Measurements from ENCODE around the gene LNPK.
A peak's percentile ranks its signal among the peaks of the same experiment; 100 is the strongest.

Gene LNPK

DNA sequence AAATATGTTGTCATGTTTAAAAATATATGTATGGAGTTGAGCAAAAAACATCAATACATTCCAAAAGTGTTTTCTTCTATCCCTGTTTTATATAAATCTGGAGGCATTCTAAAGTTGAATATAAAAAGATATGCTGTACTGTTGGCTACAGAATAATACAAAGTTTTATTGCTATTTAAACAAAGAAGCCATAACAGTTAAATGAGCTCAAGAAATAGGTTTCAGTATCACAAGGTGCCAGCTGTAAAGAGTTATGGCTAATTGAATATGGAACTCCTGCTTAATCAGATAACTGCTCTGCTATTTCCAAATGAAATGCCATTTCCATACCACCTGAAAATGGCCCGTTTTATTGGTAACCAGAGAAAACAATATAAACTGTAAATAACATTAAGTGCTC, 55.0 kb downstream of the LNPK start:
- peaks cover 43% of the 10 kb centered on the region for H3K36me3 Mint-ChIP-seq (ENCODE audit: low read depth)
- H3K9me3 Mint-ChIP-seq, result peaks cover 12% of the 10 kb centered on the region
- peaks cover 7% of the 10 kb centered on the region for H3K4me1 Mint-ChIP-seq
- H3K27ac Mint-ChIP-seq, result no peak overlapping the region
- DNase-seq, result no peak
- no peak overlapping the region for H3K4me3 Mint-ChIP-seq
- TF ChIP-seq, protein P1, sequence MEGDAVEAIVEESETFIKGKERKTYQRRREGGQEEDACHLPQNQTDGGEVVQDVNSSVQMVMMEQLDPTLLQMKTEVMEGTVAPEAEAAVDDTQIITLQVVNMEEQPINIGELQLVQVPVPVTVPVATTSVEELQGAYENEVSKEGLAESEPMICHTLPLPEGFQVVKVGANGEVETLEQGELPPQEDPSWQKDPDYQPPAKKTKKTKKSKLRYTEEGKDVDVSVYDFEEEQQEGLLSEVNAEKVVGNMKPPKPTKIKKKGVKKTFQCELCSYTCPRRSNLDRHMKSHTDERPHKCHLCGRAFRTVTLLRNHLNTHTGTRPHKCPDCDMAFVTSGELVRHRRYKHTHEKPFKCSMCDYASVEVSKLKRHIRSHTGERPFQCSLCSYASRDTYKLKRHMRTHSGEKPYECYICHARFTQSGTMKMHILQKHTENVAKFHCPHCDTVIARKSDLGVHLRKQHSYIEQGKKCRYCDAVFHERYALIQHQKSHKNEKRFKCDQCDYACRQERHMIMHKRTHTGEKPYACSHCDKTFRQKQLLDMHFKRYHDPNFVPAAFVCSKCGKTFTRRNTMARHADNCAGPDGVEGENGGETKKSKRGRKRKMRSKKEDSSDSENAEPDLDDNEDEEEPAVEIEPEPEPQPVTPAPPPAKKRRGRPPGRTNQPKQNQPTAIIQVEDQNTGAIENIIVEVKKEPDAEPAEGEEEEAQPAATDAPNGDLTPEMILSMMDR (IDR thresholded peaks at IDR 0.05), result no peak
- H3K27me3 Mint-ChIP-seq (ENCODE audit: low read depth, poor library complexity), result no peaks in the 10 kb centered on the region

DNA sequence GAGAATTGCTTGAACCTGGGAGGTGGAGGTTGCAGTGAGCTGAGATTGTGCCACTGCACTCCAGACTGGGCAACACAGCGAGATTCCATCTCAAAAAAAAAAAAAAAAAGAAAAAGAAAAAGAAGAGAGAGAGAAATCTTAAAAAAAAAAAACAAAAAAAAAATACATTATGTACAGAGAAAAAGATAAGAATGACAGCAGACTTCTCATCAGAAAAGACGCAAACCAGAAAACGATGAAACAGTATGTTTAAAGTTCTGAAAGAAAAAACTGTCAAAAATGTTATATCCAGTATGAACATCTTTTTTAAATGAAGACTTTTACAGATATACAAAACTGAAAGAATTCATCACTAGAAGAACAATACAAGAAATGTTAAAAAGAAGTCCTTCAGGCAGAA, 60.4 kb downstream of the LNPK start:
- Mint-ChIP-seq H3K27me3 (ENCODE audit: low read depth, poor library complexity) (no peaks in the 10 kb centered on the region), H3K36me3 (ENCODE audit: low read depth) (peaks cover 53% of the 10 kb centered on the region), H3K4me1 (no peaks in the 10 kb centered on the region), H3K27ac (no peak overlapping the region), H3K4me3 (no peak overlapping the region), H3K9me3 (peaks cover 26% of the 10 kb centered on the region)
- no peak for DNase-seq
- TF ChIP-seq, protein P1 (IDR thresholded peaks at IDR 0.05), result no peak

DNA sequence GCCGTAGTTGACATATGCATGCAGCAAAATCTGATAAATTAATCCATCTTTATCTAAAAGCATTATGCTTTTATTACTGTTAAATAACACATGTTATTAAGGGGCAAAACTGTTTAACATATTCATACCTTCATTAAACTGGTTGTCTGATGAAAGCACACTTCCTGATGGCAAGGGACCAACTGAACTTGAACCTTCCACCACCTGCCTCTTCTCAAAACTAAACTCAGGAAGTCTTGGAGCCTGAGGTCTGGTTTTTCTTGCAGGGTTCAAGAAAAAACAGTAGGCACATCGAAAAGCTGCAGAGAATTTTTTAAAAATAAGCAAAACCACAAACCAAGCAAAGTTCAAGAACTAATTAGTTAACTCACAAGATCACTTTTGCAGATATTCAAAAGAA, 64.9 kb downstream of the LNPK start:
- Mint-ChIP-seq H3K27me3 (ENCODE audit: low read depth, poor library complexity) (no peaks in the 10 kb centered on the region), H3K36me3 (ENCODE audit: low read depth) (peaks cover 63% of the 10 kb centered on the region), H3K27ac (no peak overlapping the region), H3K4me3 (no peak overlapping the region), H3K9me3 (peaks cover 15% of the 10 kb centered on the region), H3K4me1 (no peaks in the 10 kb centered on the region)
- TF ChIP-seq, protein P1 (IDR thresholded peaks at IDR 0.05), result no peak
- DNase-seq, result no peak

DNA sequence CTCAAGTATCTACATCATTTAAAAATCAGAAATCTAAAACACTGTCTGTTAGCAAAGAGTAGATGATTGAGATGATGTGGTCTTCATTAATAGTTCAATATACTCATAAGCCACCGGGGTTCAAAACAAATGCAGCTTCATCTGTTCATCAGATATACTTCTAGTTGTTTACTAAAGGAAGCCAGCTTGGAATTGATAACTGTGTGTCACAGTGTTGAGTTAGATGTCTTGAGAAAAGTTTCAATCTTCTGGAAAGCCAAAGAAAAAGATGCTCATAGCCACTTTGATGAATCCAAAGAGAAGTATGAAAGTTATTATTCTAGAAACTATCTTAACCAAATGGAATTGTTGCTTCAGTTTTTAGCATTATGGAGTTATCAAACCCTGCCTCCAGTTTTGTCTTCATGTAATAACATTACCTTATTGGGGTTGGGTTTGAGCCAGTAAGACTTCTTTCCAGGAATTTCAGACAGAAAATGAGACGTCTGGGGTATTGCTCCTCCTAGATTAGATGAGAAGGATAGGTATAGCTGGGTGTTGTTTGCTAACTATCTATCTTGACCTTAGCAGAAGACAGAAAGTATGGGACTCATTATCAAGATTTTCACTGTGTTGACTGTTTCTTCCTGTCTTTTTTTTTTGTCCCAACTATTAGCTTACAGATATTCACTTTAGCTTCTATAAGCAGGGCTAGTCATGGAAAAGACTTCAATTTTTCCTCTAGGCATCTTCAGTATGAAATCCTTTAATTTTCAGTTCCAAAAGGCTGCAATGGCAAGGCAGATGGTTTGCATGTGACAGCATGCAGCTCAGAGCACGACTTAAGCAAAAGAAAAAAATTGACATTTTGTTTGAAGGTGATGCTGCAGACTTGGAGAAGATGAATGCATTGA, 66.5 kb downstream of the LNPK start:
- TF ChIP-seq, protein P1 (IDR thresholded peaks at IDR 0.05), result no peak
- DNase-seq, result no peak
- no peaks in the 10 kb centered on the region for H3K9me3 Mint-ChIP-seq
- peak overlapping the region; percentile 18 for H3K27ac Mint-ChIP-seq
- H3K4me3 Mint-ChIP-seq, result no peak overlapping the region
- peaks cover 7% of the 10 kb centered on the region for H3K4me1 Mint-ChIP-seq
- H3K27me3 Mint-ChIP-seq (ENCODE audit: low read depth, poor library complexity), result no peaks in the 10 kb centered on the region
- peaks cover 46% of the 10 kb centered on the region for H3K36me3 Mint-ChIP-seq (ENCODE audit: low read depth)

DNA sequence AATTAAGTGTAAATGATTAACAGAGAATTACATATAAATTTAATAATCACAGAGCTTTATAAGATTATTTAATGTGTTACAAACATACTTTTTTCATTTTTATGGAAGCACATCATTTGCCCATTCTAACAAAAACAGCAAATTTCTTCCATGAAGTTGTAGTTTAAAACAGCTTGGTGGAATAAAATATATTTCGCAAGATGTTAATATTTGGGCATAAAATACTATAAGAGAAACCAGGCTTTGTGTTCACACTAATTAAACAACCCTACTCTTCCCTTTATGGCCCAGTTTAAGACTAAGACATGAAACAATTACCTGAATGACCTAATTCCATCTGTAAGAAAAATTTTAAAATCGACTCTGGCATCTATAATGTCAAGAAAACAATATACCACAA, 69.4 kb downstream of the LNPK start:
- Mint-ChIP-seq H3K4me3 (no peak overlapping the region), H3K27me3 (ENCODE audit: low read depth, poor library complexity) (no peaks in the 10 kb centered on the region), H3K27ac (no peak overlapping the region), H3K4me1 (peaks cover 7% of the 10 kb centered on the region), H3K36me3 (ENCODE audit: low read depth) (peaks cover 40% of the 10 kb centered on the region), H3K9me3 (no peaks in the 10 kb centered on the region)
- DNase-seq, result no peak
- TF ChIP-seq, protein P1 (IDR thresholded peaks at IDR 0.05), result no peak

DNA sequence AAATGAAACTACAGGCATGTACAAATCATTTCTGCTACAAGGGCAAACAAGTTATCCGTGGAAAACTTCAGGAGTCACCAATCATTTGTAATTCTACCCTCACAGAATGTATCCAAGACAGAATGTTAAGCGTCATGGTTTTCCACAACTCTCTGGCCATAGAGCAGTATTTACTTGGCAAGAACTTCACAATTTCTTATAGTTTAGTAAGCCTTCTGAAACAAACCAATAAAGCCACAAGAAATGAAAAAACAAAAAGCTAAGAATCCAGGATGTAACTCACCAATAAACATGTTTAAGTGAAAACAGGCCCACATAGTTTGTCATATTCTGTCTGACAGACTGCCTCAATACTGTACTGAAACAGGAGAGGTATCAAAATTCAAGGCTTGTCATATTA, 70.3 kb downstream of the LNPK start:
- no peak overlapping the region for H3K4me3 Mint-ChIP-seq
- TF ChIP-seq, protein P1 (IDR thresholded peaks at IDR 0.05), result no peak
- no peaks in the 10 kb centered on the region for H3K27me3 Mint-ChIP-seq (ENCODE audit: low read depth, poor library complexity)

More for the DNA sequence above, 70.3 kb downstream of the LNPK start:
- Mint-ChIP-seq H3K36me3 (ENCODE audit: low read depth) (peaks cover 42% of the 10 kb centered on the region), H3K9me3 (no peaks in the 10 kb centered on the region), H3K27ac (peak overlapping the region; percentile 68), H3K4me1 (peaks cover 7% of the 10 kb centered on the region)
- no peak for DNase-seq
